Mesothelial cell of epicardium (in vitro differentiated cells): ENCODE measurements around the gene IGF2R. TPM values are rescaled to one million over a fixed set of nuclear protein-coding genes. Genes with fewer than 3 reads are reported as not detected.
A peak's percentile ranks its signal among the peaks of the same experiment; 100 is the strongest.

Experiments used
- DNase-seq, 2 experiments: peaks; one replicate each; pipeline ENCODE4 v3.0.0; 2021; ENCODE audit warnings: low spot score in 2 of 2; ENCODE audit not compliant: unreplicated experiment in 2 of 2
- H3K27ac Mint-ChIP-seq: 2 replicates; pipeline ENCODE4 v1.8.0; 2021; ENCODE audit warnings: mixed read lengths
- H3K27me3 Mint-ChIP-seq: 2 replicates; pipeline ENCODE4 v1.8.0; 2021; ENCODE audit warnings: low read depth, mixed read lengths
- H3K36me3 Mint-ChIP-seq: 2 replicates; pipeline ENCODE4 v1.8.0; 2021; ENCODE audit warnings: mixed read lengths
- H3K4me1 Mint-ChIP-seq: 2 replicates; pipeline ENCODE4 v1.8.0; 2021; ENCODE audit warnings: mixed read lengths
- H3K4me3 Mint-ChIP-seq: 2 replicates; pipeline ENCODE4 v1.8.0; 2021; ENCODE audit warnings: mild to moderate bottlenecking, moderate library complexity, mixed read lengths
- H3K9me3 Mint-ChIP-seq: 2 replicates; pipeline ENCODE4 v1.8.0; 2021; ENCODE audit warnings: mixed read lengths
- total RNA-seq: library from RNA; stranded (reverse); gene quantifications from 3 replicates; pipeline ENCODE4 v1.2.1, GENCODE V29; 2021
- TF ChIP-seq, protein P1 (sequence below): fragments of 200-600 bp; sonication (generic); IDR thresholded peaks from one replicate; pipeline ENCODE4 v1.5.0; 2021; ENCODE audit warnings: antibody characterized with exemption; ENCODE audit not compliant: unreplicated experiment

Gene IGF2R
- total RNA-seq, 1 donor from 2014 or later = 112 TPM

DNA sequence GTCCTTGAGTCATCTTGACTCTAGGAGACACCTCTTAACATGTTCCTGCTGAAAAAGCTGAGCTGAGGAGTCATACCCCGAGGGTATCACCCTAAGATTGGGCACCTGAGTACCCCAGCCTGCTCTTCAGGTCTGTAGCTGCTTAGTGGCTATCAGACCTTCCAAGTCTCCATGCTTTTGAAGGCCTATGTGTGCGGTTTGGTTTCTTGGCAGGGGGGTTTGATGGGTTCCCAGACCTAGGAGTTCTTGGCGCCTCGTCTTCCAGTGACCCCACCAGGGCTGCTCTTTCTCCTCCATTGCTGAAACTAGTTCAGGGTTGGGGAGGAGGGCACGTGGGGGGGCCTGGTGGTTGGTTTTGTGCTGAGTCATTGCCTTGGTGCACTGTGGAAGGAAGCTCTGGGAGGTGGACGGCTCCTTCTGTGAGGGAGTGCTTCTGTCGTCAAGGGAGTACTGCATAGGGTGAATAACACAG is 20.1 kb downstream of the IGF2R start:
- H3K36me3 Mint-ChIP-seq = peaks cover 23% of the 10 kb centered on the region
- H3K4me3 Mint-ChIP-seq = no peak overlapping the region
- TF ChIP-seq, protein P1, sequence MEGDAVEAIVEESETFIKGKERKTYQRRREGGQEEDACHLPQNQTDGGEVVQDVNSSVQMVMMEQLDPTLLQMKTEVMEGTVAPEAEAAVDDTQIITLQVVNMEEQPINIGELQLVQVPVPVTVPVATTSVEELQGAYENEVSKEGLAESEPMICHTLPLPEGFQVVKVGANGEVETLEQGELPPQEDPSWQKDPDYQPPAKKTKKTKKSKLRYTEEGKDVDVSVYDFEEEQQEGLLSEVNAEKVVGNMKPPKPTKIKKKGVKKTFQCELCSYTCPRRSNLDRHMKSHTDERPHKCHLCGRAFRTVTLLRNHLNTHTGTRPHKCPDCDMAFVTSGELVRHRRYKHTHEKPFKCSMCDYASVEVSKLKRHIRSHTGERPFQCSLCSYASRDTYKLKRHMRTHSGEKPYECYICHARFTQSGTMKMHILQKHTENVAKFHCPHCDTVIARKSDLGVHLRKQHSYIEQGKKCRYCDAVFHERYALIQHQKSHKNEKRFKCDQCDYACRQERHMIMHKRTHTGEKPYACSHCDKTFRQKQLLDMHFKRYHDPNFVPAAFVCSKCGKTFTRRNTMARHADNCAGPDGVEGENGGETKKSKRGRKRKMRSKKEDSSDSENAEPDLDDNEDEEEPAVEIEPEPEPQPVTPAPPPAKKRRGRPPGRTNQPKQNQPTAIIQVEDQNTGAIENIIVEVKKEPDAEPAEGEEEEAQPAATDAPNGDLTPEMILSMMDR = no peak
- H3K27ac Mint-ChIP-seq = peak overlapping the region; percentile 47
- no peaks in the 10 kb centered on the region for H3K27me3 Mint-ChIP-seq
- H3K9me3 Mint-ChIP-seq = peaks cover 1% of the 10 kb centered on the region
- no peak for DNase-seq
- H3K4me1 Mint-ChIP-seq = peaks cover 7% of the 10 kb centered on the region

DNA sequence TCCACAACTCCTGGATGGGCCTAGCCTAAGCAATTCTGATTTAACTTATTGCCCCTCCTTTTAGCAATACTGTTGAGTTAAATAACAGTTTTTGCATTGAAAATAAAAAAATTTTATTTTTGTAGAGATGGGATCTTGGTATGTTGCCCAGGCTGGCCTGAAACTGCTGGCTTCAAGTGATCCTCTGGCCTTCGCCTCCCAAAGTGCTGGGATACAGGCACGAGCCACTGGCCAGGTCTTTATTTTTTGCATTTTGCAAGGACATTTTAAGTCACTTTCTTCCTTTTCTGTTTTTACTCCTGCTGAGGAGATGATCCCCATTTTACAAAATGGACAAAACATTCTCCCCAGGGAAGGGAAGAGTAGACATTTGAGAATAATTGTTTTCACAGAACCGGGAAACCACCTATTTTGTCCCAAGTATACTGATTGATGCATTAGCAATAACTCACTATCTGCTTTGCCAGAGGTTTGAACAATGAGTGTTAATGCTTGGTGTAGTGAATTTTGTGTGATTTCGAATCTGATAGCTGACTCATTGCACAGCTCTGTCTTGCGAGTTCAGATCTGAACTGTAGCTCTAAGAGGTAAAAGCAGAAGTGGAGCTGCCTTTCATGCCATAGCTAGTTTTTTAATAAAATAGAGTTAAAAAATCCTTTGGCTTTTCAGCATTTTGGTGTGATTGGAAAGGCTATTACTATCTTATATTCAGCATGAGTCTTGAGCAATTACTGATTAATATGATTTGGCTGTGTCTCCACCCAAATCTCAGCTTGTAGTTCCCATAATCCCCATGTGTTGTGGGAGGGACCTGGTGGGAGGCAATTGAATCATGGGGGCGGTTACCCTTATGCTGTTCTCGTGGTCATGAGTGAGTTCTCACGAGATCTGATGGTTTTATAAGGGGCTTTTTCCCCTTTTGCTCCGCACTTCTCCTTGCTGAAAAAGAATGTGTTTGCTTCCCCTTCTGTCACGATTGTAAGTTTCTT is 20.9 kb downstream of the IGF2R start:
- H3K36me3 Mint-ChIP-seq = peaks cover 31% of the 10 kb centered on the region
- TF ChIP-seq, protein P1 = no peak
- peaks cover 9% of the 10 kb centered on the region for H3K9me3 Mint-ChIP-seq
- H3K27me3 Mint-ChIP-seq = no peaks in the 10 kb centered on the region
- H3K27ac Mint-ChIP-seq = no peak overlapping the region
- H3K4me1 Mint-ChIP-seq = peaks cover 7% of the 10 kb centered on the region
- H3K4me3 Mint-ChIP-seq = no peak overlapping the region
- DNase-seq = no peak

DNA sequence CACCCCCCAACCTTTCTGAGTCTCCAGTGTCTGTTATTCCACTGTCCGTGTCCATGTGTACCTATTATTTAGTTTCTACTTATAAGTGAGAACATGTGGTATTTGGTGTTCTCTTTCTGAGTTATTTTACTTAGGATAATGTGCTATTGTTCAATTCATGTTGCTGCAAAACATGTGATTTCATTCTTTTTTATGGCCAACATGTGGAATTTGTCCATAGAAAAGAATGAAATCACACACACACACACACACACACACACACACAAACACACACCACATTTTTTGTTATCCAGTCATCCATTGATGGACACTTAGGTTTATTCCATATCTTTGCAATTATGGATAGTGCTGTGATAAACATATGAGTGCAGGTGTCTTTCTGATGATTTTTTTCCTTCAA is 23.5 kb downstream of the IGF2R start:
- H3K36me3 Mint-ChIP-seq = peaks cover 37% of the 10 kb centered on the region
- TF ChIP-seq, protein P1 = no peak
- no peak overlapping the region for H3K27ac Mint-ChIP-seq
- peaks cover 12% of the 10 kb centered on the region for H3K4me1 Mint-ChIP-seq
- H3K9me3 Mint-ChIP-seq = peaks cover 13% of the 10 kb centered on the region
- no peak overlapping the region for H3K4me3 Mint-ChIP-seq
- no peak for DNase-seq
- no peaks in the 10 kb centered on the region for H3K27me3 Mint-ChIP-seq

DNA sequence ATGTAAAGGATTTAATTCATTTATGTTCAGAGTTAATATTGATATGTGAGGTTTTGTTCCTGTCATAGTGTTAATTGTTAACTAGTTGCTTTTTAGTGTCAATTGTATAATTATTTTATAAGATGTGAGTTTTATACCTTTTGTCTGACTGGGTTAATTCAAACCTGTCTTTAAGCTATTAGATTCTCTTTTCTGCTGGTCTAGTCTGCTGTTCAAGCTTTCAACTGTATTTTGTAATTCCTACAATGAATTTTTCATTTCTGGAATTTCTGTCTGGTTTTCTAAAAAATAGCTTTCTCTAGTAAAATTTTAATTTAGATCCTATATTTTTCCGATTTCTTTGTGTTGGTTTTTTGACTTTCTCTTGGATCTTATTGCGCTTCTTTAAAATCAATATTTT is 26.5 kb downstream of the IGF2R start:
- H3K27me3 Mint-ChIP-seq = no peaks in the 10 kb centered on the region
- peaks cover 11% of the 10 kb centered on the region for H3K4me1 Mint-ChIP-seq
- no peak for DNase-seq
- no peak overlapping the region for H3K27ac Mint-ChIP-seq
- peaks cover 55% of the 10 kb centered on the region for H3K36me3 Mint-ChIP-seq
- H3K9me3 Mint-ChIP-seq = peaks cover 13% of the 10 kb centered on the region
- TF ChIP-seq, protein P1 = no peak
- H3K4me3 Mint-ChIP-seq = no peak overlapping the region

DNA sequence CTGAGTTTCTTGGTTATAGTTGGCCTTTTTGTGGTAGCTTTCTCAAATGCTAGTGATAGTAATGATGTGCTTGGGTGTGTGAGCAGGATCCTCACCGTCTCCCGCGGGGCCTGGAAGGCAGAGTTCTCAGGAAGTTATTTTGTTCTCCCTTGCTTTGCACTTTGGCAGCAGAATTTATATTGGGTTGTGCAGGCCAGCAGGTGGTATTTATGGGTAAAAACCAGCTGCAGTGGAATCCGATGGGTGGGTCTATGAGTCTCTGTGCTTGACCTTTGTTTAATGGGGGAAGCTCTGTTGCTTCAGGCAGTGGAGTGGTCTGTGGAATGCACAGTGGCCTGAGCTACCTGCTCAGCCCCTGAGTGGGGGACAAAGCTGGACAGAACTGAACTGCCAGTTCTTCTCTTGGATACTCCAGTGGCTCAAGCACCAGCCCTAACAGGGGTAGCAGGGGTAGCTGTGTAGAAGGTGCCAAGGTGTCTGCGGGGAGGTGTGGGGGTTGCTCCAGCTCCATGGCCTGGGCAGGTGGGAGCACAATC is 27.3 kb downstream of the IGF2R start:
- H3K27ac Mint-ChIP-seq = peak overlapping the region; percentile 39
- TF ChIP-seq, protein P1 = no peak
- H3K27me3 Mint-ChIP-seq = no peaks in the 10 kb centered on the region
- H3K9me3 Mint-ChIP-seq = peaks cover 13% of the 10 kb centered on the region
- DNase-seq = no peak
- H3K36me3 Mint-ChIP-seq = peaks cover 56% of the 10 kb centered on the region
- peaks cover 11% of the 10 kb centered on the region for H3K4me1 Mint-ChIP-seq
- H3K4me3 Mint-ChIP-seq = no peak overlapping the region
